GM13977 (cell line): ENCODE measurements around the gene EVPL.

Experiments used
- DNase-seq: peaks from one replicate; pipeline ENCODE4 v3.0.0; 2012; ENCODE audit warnings: low spot score
- in situ Hi-C: fragments of 300-500 bp; cut with MboI; formaldehyde crosslinking; loops from one replicate; pipeline ENCODE4 v1.12.0; 2022; ENCODE audit warnings: low sequenced_read_pairs, low pct_unique_long_range_greater_than_20kb, mixed read lengths, inconsistent platforms; ENCODE audit not compliant: unreplicated experiment
- TF ChIP-seq, protein P1 (sequence below): IDR thresholded peaks from 2 replicates; pipeline ENCODE4 v1.5.1; 2012; ENCODE audit warnings: mild to moderate bottlenecking, control low read depth; ENCODE audit not compliant: insufficient read depth; ENCODE audit errors: extremely low read depth, missing control alignments

The EVPL gene

GRCh38 chr17:76000016-76000754, 26.9 kb downstream of the EVPL start:
- DNase-seq = peak; percentile 85
- in situ Hi-C loops = loop anchor here (10.0 kb wide), 1 partner anchor 95 kb away; the partner anchor contains the start of gene MRPL38
- TF ChIP-seq, protein P1, sequence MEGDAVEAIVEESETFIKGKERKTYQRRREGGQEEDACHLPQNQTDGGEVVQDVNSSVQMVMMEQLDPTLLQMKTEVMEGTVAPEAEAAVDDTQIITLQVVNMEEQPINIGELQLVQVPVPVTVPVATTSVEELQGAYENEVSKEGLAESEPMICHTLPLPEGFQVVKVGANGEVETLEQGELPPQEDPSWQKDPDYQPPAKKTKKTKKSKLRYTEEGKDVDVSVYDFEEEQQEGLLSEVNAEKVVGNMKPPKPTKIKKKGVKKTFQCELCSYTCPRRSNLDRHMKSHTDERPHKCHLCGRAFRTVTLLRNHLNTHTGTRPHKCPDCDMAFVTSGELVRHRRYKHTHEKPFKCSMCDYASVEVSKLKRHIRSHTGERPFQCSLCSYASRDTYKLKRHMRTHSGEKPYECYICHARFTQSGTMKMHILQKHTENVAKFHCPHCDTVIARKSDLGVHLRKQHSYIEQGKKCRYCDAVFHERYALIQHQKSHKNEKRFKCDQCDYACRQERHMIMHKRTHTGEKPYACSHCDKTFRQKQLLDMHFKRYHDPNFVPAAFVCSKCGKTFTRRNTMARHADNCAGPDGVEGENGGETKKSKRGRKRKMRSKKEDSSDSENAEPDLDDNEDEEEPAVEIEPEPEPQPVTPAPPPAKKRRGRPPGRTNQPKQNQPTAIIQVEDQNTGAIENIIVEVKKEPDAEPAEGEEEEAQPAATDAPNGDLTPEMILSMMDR = peak; percentile 92

GRCh38 chr17:75998327-75998795, 28.7 kb downstream of the EVPL start:
- in situ Hi-C loops = no loop called here
- DNase-seq = peak; percentile 14
- TF ChIP-seq, protein P1 = no peak

DNA sequence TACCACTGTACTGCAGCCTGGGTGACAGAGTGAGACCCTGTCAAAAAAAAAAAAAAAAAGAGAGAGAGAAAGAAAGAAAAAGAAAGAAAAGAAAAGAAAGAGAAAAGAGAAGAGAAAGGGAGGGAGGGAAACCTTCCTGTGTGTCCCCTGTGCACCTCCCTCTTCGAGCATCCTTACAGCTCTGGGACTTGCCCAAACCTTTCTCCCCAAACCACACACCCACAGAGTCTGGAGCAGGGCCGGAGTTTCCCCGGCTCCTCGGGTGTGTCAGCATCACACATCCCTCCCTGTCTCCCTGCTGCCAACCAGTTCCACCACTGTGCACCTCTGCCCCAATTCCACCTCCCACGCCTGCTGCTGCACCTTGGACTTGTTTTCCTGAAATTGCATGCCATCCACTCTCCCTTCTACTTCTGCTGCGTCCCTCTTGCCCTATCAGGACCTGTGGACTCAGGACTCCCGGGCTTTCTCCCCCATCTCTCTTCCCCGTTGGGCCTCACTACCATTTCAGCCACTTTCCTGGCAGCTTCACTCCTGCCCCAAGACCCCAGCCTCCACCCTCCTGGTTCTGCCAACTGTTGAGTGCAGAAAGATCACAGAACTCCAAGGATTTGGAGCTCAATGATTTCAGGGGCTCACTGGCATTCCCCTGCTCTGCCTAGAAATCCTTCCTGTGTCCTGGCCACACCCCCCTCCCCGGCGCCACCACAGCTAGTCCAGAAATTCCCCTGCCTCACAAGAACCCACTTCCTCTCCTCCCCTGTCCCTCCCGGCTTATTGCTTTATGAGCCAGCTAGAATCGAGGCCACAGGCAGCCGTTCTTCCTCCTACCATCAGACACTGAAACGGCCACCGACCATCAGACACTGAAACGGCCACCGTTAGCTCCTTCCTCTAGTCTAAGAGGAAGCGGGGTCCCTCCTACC, 30.2 kb downstream of the EVPL start:
- in situ Hi-C loops = no loop called here
- DNase-seq = peak; percentile 70
- TF ChIP-seq, protein P1 = no peak

DNA sequence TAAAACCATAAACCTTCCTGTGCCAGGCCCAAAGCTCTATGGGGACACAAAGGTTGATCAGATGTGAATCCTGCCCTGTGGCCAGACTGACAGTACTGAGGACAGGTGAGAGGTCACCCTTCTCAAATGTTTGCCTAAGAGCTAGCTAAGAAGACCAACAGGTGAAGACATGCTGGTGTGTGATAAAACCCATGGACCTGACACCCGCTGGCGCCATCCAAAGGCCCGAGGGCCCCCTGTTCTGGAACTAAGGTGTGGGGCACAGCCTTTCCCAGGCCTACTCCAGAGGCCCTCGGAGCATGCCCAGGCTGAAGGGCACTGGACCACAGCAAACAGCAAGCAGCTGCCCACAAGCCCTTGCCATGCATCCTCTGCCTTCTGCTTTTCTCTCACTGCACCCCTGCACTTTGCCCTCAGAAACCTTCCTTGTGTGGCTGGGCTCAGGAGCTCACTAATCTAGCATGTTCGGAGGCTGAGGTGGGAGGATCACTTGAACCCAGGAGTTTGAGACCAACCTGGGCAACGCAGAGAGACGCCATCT, 31.7 kb downstream of the EVPL start:
- no peak for DNase-seq
- TF ChIP-seq, protein P1 = no peak
- in situ Hi-C loops = no loop called here

DNA sequence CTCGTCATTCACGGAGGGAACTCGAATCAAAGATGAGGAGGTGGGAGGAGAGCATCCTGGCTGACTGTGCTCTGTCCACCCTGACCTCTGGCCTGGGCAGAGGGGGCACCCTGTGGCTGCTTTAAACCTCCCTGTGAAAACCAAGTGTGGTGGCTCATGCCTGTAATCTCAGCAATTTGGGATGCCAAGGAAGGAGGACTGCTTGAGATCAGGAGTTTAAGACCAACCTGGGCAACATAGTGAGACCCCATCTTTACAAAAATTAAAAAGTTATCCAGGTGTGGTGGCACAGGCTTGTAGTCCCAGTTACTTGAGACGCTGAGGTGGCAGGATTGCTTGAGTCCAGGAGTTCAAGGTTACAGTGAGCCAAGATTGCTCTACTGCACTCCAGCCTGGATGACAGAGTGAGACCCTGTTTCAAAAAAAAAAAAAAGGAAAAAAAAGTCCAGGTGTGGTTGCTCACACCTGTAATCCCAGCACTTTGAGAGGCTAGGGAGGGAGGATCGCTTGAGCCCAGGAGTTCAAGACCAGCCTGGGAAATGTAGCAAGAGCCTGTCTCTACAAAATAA, 32.2 kb downstream of the EVPL start:
- in situ Hi-C loops = no loop called here
- TF ChIP-seq, protein P1 = no peak
- no peak for DNase-seq

GRCh38 chr17:75991396-75991795, 35.7 kb downstream of the EVPL start:
- TF ChIP-seq, protein P1 = no peak
- no peak for DNase-seq
- in situ Hi-C loops = no loop called here
